DND-41 (cell line): ENCODE measurements around the gene PDE6B.

Source experiments
- ATAC-seq: fragments of 200-7000 bp; cut with Tn5 transposase; 3 replicates; pipeline ENCODE4 v1.9.1; 2021; ENCODE audit warnings: low read depth; ENCODE audit not compliant: insufficient read depth
- DNase-seq: peaks from one replicate; pipeline ENCODE4 v3.0.0-alpha.2; 2020
- H2AFZ ChIP-seq: 2 replicates; pipeline ENCODE4 v1.6.0; 2012; ENCODE audit warnings: low read depth, low read length
- H3K27ac ChIP-seq: 2 replicates; pipeline ENCODE4 v1.5.1; 2012; ENCODE audit warnings: low read length, inconsistent platforms
- H3K27me3 ChIP-seq: fragments of 200-600 bp; sonication (generic); 2 replicates; pipeline ENCODE4 v1.6.0; 2012; ENCODE audit warnings: low read length, mild to moderate bottlenecking, inconsistent platforms; ENCODE audit not compliant: insufficient read depth, poor library complexity
- H3K36me3 ChIP-seq: 2 replicates; pipeline ENCODE4 v1.5.1; 2012; ENCODE audit warnings: low read length, inconsistent platforms; ENCODE audit not compliant: insufficient read depth
- H3K4me1 ChIP-seq: 2 replicates; pipeline ENCODE4 v1.5.1; 2012; ENCODE audit warnings: mild to moderate bottlenecking, low read length; ENCODE audit not compliant: insufficient read depth
- H3K4me2 ChIP-seq: 2 replicates; pipeline ENCODE4 v1.6.0; 2012; ENCODE audit warnings: mild to moderate bottlenecking, moderate library complexity, low read length, inconsistent platforms; ENCODE audit not compliant: insufficient read depth
- H3K4me3 ChIP-seq, 2 experiments: fragments of 200-600 bp in 1 of 2; shearing (Covaris generic) in 1 of 2; 2 replicates each; pipeline ENCODE4 v1.5.1; 2012 to 2016; ENCODE audit warnings: inconsistent platforms in 2 of 2, low read length in 2 of 2, mild to moderate bottlenecking in 2 of 2, low read depth in 1 of 2, moderate library complexity in 1 of 2
- H3K79me2 ChIP-seq: 2 replicates; pipeline ENCODE4 v1.6.0; 2012; ENCODE audit warnings: low read length, inconsistent platforms; ENCODE audit not compliant: insufficient read depth
- H3K9ac ChIP-seq: 2 replicates; pipeline ENCODE4 v1.6.0; 2012; ENCODE audit warnings: low read depth, mild to moderate bottlenecking, inconsistent platforms, low read length, moderate library complexity
- H3K9me3 ChIP-seq: 2 replicates; pipeline ENCODE4 v1.5.1; 2012; ENCODE audit warnings: low read length, moderate library complexity, mild to moderate bottlenecking, inconsistent platforms; ENCODE audit not compliant: insufficient read depth, severe bottlenecking
- H4K20me1 ChIP-seq: 2 replicates; pipeline ENCODE4 v1.6.0; 2012; ENCODE audit warnings: low read length; ENCODE audit not compliant: insufficient read depth
- CTCF ChIP-seq: IDR thresholded peaks from 2 replicates; pipeline ENCODE4 v1.5.1; 2012; ENCODE audit warnings: borderline replicate concordance, low read length, moderate library complexity, mild to moderate bottlenecking; ENCODE audit not compliant: poor library complexity, severe bottlenecking; ENCODE audit errors: extremely low read depth
- EZH2 ChIP-seq: IDR thresholded peaks from 3 replicates; pipeline ENCODE4 v1.6.1; 2012; ENCODE audit warnings: borderline replicate concordance, low read depth, mild to moderate bottlenecking, moderate library complexity, low read length, inconsistent platforms; ENCODE audit not compliant: severe bottlenecking

The PDE6B gene

GRCh38 chr4:625631-626161 is 323 bp downstream of the PDE6B start:
- DNase-seq (no peak), ATAC-seq (no peak)
- Histone ChIP-seq H3K4me1 (no peaks in the 10 kb centered on the region), H3K4me2 (no peak overlapping the region), H4K20me1 (peaks cover 7% of the 10 kb centered on the region; the same call in 1 of the 2 replicates), H3K9me3 (no peaks in the 10 kb centered on the region), H2AFZ (no peak overlapping the region), H3K9ac (no peak overlapping the region), H3K27ac (no peak overlapping the region), H3K36me3 (no peaks in the 10 kb centered on the region), H3K27me3 (no peaks in the 10 kb centered on the region), H3K4me3 (no peak overlapping the region), H3K79me2 (no peaks in the 10 kb centered on the region)
- TF ChIP-seq CTCF (no peak), EZH2 (no peak)

- H3K4me1 ChIP-seq = no peaks in the 10 kb centered on the region
- H3K27me3 ChIP-seq = no peaks in the 10 kb centered on the region
- no peak overlapping the region for H3K4me3 ChIP-seq
- no peak overlapping the region for H3K9ac ChIP-seq
- H3K9me3 ChIP-seq = peaks cover 1% of the 10 kb centered on the region
- no peak overlapping the region for H3K27ac ChIP-seq
- no peaks in the 10 kb centered on the region for H3K79me2 ChIP-seq
- ATAC-seq (no peak), DNase-seq (no peak)
- TF ChIP-seq CTCF = no peak
- TF ChIP-seq EZH2 = no peak
- no peak overlapping the region for H2AFZ ChIP-seq
- H3K36me3 ChIP-seq = no peaks in the 10 kb centered on the region
- peaks cover 7% of the 10 kb centered on the region; the same call in 1 of the 2 replicates for H4K20me1 ChIP-seq
- H3K4me2 ChIP-seq = no peak overlapping the region
Observed at GRCh38 chr4:626201-627091, 1.1 kb downstream of the PDE6B start.

GRCh38 chr4:627347-628125 is 2.2 kb downstream of the PDE6B start:
- H3K79me2 ChIP-seq = no peaks in the 10 kb centered on the region
- H3K4me3 ChIP-seq = no peak overlapping the region
- H3K9me3 ChIP-seq = peaks cover 8% of the 10 kb centered on the region
- H3K4me1 ChIP-seq = no peaks in the 10 kb centered on the region
- H3K9ac ChIP-seq = no peak overlapping the region
- H3K27me3 ChIP-seq = no peaks in the 10 kb centered on the region
- DNase-seq (no peak), ATAC-seq (no peak)
- TF ChIP-seq CTCF = no peak
- no peak for TF ChIP-seq EZH2
- H2AFZ ChIP-seq = no peak overlapping the region
- H4K20me1 ChIP-seq = peaks cover 4% of the 10 kb centered on the region; the same call in 1 of the 2 replicates
- no peaks in the 10 kb centered on the region for H3K36me3 ChIP-seq
- no peak overlapping the region for H3K4me2 ChIP-seq
- no peak overlapping the region for H3K27ac ChIP-seq
